NCI-H1694 treated with DMSO at 0.1 percent for 48 hours (cell line): ENCODE results near the gene EPC1.
"Not testable (repeated sequence)": the region's sequence is repeated elsewhere in the genome, so short reads cannot be mapped to it uniquely, and the experiment has no call there.

Experiments used
- DNase-seq: peaks from one replicate; lab custom pipeline; 2025; lab: John Stamatoyannopoulos, UW

EPC1 gene

GRCh38 chr10:32372000-32372875 is 25.3 kb upstream of the EPC1 start:
- no peak for DNase-seq

DNA sequence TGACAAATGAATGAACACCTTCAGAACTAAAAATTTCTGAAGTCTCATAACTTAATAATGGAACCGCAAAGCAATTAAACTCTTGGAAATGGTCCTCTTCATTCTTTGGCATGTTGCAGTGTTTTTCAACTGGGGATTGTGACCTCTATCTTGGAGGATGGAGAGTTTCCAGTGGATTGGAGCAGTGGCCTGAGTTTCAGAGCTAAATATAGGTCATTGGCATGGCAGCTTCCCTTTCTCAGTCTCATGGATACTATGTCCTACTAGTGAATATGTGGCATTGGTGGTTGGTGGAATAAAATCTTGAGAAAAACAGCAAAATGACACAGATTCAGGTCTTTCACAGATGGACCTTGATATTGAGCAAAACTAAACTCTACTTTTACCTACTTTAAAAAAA is 24.1 kb upstream of the EPC1 start:
- DNase-seq, result no peak

- peak; percentile 43 for DNase-seq
Observed at GRCh38 chr10:32367793-32368453, 21.0 kb upstream of the EPC1 start.

- no peak for DNase-seq
Observed at GRCh38 chr10:32366588-32366987, 19.6 kb upstream of the EPC1 start.

DNA sequence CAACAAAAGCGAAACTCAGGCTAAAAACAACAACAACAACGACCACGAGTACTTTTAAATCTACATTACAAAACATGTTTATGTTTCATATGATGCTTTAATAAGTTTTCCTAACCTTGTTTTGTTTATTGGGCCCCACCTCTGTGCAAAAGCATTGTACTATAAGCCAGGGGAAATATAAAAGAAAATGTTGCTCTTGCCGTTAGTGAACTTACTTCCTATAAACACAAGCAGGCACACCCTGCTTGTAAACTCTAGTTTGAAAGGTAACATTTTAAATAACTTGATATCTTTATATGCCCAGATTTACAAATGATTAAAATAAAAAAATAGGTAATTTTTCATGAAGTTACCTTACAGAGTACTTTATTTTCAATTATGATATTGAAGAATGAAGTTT is 19.2 kb upstream of the EPC1 start:
- no peak for DNase-seq

- not testable (repeated sequence) for DNase-seq
Observed at GRCh38 chr10:32365404-32365803, 18.4 kb upstream of the EPC1 start.

- DNase-seq, result no peak
Observed at GRCh38 chr10:32362571-32362970, 15.6 kb upstream of the EPC1 start.

GRCh38 chr10:32360884-32361283 is 13.9 kb upstream of the EPC1 start:
- no peak for DNase-seq

GRCh38 chr10:32360241-32360640 is 13.3 kb upstream of the EPC1 start:
- no peak for DNase-seq

DNA sequence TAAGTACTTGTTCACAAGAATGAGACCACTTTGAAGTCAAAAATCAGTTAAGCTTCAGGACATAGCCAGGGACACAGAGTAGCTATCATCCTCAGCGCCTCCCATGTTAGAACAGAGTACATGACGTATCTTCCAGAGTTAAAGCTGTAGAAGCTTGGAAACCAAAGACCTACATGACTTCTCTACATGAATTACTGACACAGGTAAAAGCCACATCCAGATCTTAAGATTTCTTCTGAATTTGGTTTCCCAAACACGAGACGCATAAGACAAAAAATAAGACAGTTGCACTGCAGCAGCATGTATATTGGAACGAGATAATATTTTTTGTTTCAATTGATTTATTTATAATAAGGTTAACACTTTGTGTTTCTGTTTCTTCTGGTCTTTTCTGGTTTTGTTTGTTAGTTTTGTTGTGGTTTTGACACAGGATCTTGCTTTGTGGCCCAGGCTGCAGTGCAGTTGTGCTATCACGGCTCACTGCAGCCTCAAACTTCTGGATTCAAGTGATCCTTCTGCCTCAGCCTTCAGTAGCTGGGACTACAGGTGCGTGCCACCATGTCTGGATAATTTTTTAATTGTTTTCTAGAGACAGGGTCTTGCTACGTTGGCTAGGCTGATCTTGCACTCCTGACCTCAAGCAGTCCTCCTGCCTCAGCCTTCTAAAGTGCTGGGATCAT is 10.2 kb upstream of the EPC1 start:
- no peak for DNase-seq

- DNase-seq, result not testable (repeated sequence)
Observed at GRCh38 chr10:32354690-32355089, 7.7 kb upstream of the EPC1 start.

DNA sequence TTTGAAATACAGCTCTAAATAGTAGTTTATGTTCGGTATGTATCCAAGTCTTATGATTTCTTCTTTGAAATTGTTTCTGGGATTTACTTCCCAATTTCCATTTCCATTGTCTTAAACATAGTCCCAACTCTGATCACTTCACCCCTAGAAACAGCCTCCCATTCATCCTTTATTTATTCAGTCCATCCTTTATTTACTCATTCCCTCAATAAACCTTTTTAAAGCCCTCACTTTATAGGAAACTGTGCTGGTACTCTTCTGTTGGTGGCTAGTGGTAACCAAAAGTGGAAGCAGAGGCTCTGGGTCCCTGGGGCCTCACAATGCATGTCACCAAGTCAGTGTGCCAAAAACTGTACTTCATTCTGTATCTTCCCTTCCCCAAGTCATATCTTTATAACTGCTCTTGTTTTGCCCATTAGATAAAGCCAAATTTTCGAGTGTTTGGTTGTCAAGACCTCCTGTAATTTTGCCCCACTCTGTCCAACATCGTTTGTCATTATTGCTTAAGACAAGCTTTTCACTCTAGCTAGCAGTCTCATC is 3.9 kb upstream of the EPC1 start:
- no peak for DNase-seq

GRCh38 chr10:32349968-32350738 is 3.2 kb upstream of the EPC1 start:
- no peak for DNase-seq

GRCh38 chr10:32349199-32349585 is 2.2 kb upstream of the EPC1 start:
- no peak for DNase-seq

DNA sequence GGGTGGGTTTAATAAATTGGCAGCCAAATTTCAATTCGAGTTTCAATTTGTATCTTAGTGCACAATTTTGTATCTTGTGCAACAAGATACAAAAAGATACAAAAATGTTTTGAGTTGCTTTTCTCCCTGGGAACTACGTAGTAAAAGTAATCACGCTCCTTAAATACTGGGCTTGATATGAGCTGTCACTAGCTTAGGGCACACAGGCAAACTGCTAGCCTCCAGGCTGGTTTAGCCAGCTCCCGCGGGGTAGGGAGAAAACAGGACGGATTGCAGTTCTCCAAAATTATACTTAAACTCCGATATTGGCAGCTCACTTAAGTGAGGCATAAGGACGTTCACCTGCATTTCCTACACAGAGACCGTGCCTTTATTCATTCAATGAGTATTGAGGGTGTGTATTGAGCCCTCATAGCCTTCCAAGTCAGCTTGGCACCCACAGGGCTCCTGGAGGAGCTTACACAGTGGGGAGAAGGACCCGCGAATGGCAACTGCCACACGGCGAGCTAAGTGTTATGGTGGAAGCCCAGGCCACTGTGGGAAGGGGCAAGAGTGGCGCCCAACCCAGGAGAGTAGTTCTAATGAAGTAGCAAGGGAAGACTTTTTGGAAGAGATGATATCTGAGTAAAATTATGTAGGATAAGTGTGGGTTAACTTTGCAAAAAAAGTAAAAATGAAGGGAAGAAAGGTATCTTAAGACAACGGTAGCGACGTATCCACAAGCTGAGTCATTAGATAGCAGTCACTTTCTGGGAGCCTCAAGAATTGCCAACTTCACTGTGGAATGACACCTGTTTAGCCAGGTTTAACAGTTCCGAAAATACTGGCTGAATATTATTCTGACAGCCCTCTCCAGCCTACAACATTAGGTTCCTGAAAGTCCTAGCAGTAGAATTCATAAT is 1.6 kb upstream of the EPC1 start:
- no peak for DNase-seq

- DNase-seq, result peak; percentile 14
Observed at GRCh38 chr10:32347363-32348022, 535 bp upstream of the EPC1 start.

DNA sequence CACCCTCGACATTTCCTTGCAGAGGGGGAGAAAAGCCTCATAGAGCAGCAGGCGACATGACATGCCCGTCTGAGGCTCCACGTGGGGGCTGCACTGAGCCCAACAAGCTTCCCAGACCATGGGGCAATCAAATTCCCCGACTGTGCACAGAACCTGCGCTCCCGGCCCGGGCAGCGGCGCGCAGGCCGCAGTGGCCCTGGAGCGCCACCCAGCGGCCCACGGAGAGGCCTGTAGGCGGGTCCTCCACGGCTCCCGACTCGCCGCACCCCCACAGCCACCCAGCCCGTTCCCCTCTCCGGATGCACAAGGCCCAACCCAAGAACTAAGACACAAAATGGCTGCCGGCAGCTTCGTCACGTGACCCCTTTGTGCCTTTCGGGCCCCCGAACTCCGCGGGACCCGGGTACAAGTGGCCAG is 816 bp downstream of the EPC1 start:
- DNase-seq, result peak; percentile 90

DNA sequence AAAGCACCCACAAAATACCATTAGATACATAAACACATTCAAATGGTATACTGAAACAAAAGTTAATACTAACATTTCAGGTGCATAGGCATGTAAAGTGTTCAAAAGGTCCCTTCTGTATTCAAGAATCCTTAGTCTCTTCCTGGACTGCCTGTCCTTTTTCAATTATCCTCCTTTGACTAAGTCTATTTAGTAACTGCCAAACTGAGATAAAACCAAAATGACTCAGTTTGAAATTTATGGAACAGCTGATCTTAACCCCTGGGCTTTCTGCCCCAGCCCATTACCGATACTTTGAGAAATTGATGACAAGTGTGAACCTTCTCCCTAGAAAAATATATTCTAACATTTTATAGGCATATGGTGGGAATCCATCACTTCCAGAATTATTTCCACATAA is 5.4 kb downstream of the EPC1 start:
- DNase-seq, result no peak

- no peak for DNase-seq
Observed at GRCh38 chr10:32340596-32341180, 6.3 kb downstream of the EPC1 start.

DNA sequence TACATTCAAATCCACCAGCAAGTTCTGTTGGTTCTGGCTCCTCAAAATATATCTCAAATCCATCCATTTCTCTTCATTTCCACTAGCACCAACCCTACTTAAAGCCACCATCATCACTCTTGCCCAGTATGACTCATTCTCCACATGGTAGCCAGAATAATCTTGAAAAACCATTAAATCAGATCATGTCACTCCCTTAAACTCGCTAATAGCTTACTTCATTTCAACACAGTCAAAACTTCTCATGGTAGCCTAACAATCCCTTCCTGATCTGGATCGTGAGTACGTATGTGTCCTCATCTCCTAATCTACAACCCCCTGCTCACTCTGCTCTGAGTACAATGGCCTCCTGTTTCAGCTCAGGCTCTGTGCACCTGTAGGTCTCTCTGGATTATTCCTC is 8.7 kb downstream of the EPC1 start:
- DNase-seq, result no peak
